ENCODE measurements around the gene PET100. TPM values are rescaled to one million over a fixed set of nuclear protein-coding genes. Genes with fewer than 3 reads are reported as not detected.

Gene PET100
- total RNA-seq, 1 donor from 2014 or later = 28.5 TPM

DNA sequence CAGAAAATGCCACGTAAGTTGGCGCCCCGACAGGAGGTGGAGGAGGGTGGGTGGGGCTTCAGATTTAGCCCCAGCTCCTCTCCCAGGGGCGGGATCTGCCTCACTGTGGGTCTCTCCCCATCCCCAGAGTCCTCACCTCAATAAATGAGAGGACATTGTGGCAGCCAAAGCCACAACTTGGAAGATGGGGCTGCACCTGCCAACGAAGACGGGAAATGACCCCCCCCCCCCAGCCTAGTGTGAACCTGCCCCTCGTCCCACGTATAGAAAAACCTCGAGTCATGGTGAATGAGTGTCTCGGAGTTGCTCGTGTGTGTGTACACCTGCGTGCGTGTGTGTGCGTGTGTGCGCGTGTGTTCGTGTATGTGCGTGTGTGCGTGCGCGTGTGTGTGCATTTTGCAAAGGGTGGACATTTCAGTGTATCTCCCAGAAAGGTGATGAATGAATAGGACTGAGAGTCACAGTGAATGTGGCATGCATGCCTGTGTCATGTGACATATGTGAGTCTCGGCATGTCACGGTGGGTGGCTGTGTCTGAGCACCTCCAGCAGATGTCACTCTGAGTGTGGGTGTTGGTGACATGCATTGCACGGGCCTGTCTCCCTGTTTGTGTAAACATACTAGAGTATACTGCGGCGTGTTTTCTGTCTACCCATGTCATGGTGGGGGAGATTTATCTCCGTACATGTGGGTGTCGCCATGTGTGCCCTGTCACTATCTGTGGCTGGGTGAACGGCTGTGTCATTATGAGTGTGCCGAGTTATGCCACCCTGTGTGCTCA, 49.6 kb downstream of the PET100 start:
- DNase-seq (ENCODE audit: low read depth in 2 of 2) = peak; percentile 14 to 32

DNA sequence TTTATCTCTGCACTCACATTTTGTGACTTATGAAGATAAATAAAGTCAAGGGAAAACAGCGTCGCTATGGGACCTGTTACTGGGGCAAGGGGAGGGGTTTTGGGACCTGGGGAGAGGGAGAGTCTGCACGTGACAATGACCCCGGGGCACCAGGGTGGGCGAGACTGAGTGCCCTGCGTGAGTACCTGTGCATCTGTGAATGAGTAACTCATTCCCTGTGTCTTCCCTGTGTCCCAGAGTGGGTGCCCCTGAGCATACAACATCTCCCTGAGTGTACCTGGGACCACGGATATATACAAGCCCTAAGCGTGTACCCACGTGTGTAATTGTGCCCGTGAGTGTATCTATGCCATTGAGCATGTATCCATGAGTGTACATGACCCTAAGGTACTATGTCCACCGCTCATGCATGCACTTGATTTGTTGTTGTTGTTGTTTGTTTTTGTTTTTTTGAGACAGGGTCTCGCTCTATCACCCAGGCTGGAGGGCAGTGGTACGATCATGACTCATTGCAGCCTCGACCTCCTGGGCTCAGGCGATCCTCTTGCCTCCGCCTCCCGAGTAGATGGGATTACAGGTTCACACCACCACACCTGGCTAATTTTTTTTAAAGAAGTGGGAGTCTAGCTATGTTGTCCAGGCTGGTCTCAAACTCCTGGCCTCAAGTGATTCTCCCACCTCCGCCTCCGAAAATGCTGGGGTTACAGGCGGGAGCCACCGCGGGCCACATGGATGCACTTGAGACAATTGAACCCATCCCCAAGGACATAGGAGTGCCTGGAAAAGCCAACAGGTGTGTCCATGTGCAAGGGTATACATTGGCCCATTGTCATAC, 50.4 kb downstream of the PET100 start:
- no peak for DNase-seq (ENCODE audit: low read depth in 2 of 2)

DNA sequence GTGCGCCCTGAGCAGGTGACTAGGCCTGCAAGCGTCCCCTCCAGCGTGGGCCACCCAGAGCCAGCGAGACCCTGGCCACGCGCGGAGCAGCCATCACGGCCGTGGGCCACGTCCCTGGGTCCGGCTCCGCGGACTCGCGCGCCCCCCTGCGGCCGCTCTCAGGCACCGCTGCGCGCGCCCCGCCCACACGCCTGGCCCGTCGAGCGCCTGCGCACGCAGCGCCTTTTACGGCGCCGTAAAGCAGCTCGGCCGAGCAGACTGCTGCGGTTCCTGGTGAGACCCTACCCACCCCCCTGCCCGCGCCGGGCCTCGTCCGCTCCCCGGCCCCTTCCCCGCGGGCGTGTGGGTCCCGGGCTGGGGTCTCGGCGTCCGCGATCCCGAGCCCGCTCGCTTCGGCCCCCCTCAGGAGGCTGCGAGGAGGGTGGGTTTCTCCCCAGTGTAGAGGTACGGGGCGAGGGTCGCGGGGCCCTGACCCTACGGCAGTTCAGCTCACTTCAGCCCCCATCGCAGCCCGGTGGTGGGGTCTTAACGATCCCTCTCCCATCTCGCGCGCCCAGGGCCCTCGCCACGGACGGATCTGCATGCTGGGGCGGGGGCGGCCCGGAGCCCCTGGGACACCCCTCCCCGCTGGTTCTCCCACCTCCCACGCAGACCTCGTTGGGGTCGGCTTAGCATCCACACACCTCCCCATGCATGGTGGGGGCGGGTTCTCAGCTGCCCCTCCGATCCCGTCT, 51.2 kb downstream of the PET100 start, which contains the start of gene TRAPPC5:
TRAPPC5 (plus strand) TSS at position 228 of the 734 bp plus-strand sequence. CDS start 1,421 bp downstream, outside the sequence.
- DNase-seq (ENCODE audit: low read depth in 2 of 2) = peak; percentile 62 to 86

Other genes starting within 250 kb of the PET100 start
- gene PEX11G, start 140.8 kb upstream of the PET100 start, total RNA-seq = 1.8 and 2.3 TPM in 2 replicates
- 8.3 and 21.7 TPM in 2 replicates for gene ZNF358, start 113.7 kb upstream of the PET100 start, total RNA-seq
- 2.8 and 7.1 TPM in 2 replicates for gene MCOLN1, start 107.2 kb upstream of the PET100 start, total RNA-seq
- gene PNPLA6, start 94.1 kb upstream of the PET100 start, total RNA-seq = 63.7 and 90.4 TPM in 2 replicates
- gene CAMSAP3, start 33.9 kb upstream of the PET100 start, total RNA-seq = under 0.01 TPM in 1 of 2 replicates, not detected in the other
- 19.4 and 26.0 TPM in 2 replicates for gene XAB2, start 248 bp upstream of the PET100 start, total RNA-seq
- gene PCP2, start 3.9 kb downstream of the PET100 start, total RNA-seq = not detected in 2 replicates
- gene STXBP2, start 7.3 kb downstream of the PET100 start, total RNA-seq = 22.3 and 34.8 TPM in 2 replicates
- gene RETN, start 39.3 kb downstream of the PET100 start, total RNA-seq = not detected in 2 replicates
- not detected in 2 replicates for gene MCEMP1, start 47.3 kb downstream of the PET100 start, total RNA-seq
- 93.8 and 106 TPM in 2 replicates for gene TRAPPC5, start 51.0 kb downstream of the PET100 start, total RNA-seq
- not detected in 2 replicates for gene FCER2, start 72.3 kb downstream of the PET100 start, total RNA-seq
- under 0.01 TPM in 1 of 2 replicates, not detected in the other for gene CLEC4G, start 102.3 kb downstream of the PET100 start, total RNA-seq
- under 0.01 TPM in 2 replicates for gene CD209, start 117.7 kb downstream of the PET100 start, total RNA-seq
- 41.8 and 143 TPM in 2 replicates for gene CLEC4M, start 133.4 kb downstream of the PET100 start, total RNA-seq
- 6.2 and 10.6 TPM in 2 replicates for gene EVI5L, start 200.4 kb downstream of the PET100 start, total RNA-seq
- gene PRR36, start 244.6 kb downstream of the PET100 start, total RNA-seq = not detected in 2 replicates